IPS-NIHi7 (cell line): ENCODE results near the gene CTPS1.

Source experiments
- DNase-seq: peaks from one replicate; pipeline ENCODE4 v3.0.0; 2012; ENCODE audit warnings: mixed read lengths; ENCODE audit errors: extremely low spot score

CTPS1 gene

DNA sequence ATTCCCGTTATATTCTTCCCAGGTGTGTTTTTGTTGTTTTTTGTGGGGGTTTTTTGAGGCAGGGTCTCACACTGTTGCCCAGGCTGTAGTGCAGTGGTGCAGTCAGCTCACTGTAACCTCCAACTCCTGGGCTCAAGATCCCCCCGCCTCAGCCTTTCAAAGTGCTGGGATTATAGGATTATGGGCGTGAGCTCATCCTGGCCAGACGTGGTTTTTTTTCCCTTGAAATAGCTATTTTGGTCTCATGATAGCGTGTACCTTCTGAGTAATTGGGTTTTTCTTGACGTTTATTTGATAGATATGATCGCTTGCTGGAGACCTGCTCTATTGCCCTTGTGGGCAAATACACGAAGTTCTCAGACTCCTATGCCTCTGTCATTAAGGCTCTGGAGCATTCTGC, 17.6 kb downstream of the CTPS1 start:
- no peak for DNase-seq

GRCh38 chr1:40998668-40999067, 19.2 kb downstream of the CTPS1 start:
- DNase-seq, result no peak

GRCh38 chr1:41003127-41003639, 23.7 kb downstream of the CTPS1 start:
- DNase-seq, result no peak

DNA sequence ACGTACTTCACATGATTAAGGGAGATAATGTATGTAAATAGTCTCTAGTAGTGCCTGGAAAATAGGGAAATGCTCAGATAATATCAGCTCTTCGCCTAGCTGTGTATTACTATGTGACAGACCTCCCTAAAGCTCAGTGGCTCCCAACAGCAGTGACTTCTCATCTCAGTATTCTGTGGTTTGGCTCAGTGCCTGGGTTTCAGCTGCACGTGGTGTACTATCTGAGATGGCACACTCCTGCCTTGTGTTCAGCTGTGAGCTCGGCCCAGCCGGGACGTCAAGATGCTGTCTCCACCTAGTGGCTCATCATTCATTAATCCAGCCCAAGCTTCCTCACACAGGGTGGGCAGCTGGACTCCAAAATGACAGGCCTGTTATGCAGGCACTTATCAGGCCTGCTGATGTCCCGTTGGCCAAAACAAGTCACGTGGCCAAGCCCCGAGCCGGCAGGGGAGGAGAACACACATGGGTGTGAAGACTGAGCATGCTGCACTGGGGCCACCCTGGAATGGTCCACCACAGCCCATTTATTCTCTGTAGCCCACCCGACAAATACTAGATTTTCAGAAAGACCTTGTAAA, 24.2 kb downstream of the CTPS1 start:
- peak; percentile 54 for DNase-seq

DNA sequence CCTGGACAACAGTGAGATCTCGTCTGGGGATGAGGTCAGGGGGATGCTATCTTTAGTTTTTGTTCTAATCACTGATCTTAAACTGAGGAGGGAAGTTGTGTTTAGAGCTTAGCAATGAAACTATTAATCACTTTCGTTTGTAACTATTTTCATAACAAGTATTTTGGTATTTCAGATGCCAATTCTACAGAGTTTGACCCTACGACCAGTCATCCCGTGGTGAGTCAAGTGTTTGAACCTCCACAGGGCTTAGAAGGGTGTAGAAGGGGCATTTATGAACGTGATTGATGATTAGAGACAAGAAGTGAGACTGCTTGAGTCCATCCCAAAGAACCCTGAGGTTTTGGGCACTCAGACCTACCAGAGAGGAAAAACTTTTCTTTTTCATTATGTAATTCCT, 26.4 kb downstream of the CTPS1 start:
- DNase-seq, result no peak

DNA sequence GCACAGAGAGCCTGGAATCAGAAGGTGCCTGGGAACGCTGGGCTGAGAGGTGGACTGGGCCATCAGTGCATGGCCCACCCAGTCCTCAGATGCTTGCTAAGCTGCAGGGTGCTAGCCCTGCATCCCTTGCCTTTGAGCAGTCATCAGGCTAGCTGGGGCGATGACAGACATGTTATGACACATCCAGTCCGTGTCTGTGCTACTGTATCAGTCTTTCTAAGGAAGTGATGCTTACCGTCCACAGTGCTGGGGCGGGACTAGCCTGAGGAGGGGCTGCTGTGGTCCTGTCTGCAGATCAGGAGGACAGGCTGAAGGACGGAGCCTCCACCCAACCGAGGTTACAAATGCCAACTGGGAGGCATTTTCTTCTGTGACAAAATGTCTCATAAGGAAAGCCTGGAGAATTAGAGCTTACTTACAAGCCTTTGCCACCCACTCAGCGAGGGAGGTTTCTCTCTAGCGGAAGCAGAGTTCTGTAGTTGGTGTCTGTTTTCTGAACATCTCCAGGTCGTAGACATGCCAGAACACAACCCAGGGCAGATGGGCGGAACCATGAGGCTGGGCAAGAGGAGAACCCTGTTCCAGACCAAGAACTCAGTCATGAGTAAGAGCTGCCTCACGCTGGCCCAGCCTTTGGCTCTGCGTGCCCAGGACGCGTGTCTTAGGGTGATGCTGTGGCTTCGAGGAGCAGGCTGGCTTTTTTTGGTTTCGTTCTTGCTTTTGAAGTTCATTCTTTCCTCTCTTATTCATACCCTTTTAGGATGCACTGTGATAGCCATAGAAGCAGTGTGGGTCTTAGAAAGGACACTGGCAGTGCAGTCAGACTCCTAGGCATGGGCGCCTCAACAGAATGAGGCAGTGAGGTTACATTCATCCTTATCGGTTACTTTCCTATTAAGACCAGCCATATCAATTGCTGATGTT, 27.7 kb downstream of the CTPS1 start:
- DNase-seq, result no peak

- DNase-seq, result no peak
These were observed 30.0 kb downstream of the CTPS1 start for GRCh38 chr1:41009466-41009865.

GRCh38 chr1:41010345-41010744, 30.8 kb downstream of the CTPS1 start:
- no peak for DNase-seq

- no peak for DNase-seq
These were observed 33.5 kb downstream of the CTPS1 start for GRCh38 chr1:41013024-41013423.

GRCh38 chr1:41013796-41014195, 34.3 kb downstream of the CTPS1 start:
- DNase-seq, result no peak

GRCh38 chr1:41014871-41015270, 35.4 kb downstream of the CTPS1 start:
- DNase-seq, result no peak

DNA sequence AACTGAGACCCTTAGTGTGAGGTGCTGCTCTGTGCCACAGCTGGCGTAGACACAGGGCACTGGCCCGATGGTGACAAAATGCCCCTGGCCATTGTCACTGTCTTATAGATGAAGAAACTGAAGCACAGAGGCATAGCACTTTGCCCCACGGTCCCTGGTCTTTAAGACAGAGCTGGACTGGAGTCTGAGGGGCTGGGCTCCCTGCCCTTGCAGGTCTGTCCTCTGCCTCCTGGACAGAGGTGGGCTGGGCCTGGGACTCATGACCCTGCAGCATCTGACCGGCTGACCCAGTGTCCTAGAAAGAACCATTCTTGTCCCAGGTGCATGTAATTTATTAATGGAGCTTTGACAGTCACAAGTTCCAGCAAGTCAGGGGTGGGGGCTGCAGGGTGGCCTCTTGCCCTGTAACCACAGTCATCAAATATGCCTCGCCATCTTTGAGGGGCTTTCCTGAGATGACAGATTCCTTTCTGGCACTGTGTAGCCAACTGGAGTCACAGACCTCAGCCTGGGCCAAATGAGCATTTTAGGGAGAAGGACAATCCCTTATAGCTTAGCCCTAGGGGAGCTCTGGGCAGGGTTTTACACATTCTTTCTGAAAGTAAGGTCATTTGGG, 35.9 kb downstream of the CTPS1 start:
- DNase-seq, result no peak

- no peak for DNase-seq
These were observed 36.5 kb downstream of the CTPS1 start for GRCh38 chr1:41015897-41016470.

GRCh38 chr1:41017141-41018017, 37.9 kb downstream of the CTPS1 start:
- DNase-seq, result no peak

- no peak for DNase-seq
These were observed 38.5 kb downstream of the CTPS1 start for GRCh38 chr1:41018018-41018410.

DNA sequence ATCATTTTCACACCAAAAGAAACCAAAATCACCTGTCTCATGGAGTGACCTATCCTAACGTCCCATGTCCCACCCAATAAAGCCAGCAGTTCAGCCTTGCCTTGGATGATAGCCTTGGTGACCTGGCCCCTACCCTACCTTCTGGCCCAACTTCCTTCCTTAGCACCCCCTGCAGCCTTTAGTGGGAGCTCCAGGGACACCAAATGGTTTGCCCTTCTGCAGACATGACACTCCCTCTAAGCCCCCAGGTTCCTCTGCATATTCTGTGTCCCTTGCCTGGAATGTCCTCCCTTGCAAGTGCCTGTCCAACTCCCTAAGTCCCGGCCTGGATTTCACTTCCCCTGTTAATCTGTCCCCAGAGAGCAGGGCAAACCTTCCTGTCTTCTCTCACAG, 39.9 kb downstream of the CTPS1 start:
- no peak for DNase-seq

DNA sequence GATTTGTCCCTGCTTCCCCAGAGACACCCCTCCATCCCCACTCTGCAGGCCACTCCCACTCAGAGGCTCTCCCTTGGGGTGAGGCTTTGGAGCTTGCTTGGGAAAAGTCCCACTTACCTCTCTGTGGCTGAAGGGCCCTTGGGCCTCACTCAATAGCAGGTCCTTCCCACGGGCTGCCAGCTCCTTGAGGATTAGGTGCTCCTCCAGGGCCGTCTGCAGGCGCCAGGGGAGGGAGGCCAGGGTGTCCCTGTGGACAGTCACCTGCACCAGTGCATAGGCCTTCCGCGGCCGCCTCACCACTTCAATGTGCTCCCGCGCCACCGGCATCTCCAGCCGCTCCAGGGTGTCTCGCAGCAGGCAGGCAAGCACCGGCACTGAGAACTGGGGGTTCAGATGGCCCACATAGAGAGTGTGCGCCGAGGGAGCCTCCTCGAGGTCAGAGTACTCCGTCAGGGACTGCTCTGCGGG, 40.6 kb downstream of the CTPS1 start:
- DNase-seq, result no peak

DNA sequence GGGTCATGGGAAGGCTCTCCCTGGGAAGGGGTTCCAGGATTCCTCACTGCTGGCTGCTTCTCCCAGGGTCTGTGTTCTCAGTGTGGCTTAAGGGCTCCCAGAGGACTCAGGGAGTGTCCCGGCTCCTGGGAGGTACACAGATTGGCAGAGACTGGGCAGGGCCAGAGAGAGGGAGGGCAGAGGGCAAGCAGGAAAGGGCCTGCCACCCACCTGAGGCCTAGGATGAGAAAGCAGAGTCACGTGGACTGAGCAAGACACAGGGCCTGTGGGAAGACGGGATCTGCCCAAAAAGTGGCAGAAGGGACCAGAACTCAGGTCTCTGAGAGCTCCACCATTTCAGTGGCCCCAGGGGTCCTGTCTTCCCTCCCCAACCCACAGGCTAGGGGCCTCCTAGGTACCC, 41.2 kb downstream of the CTPS1 start:
- no peak for DNase-seq

- peak; percentile 65 for DNase-seq
These were observed 42.2 kb downstream of the CTPS1 start, which contains the start of gene SLFNL1 for GRCh38 chr1:41021526-41022308. Gene SLFNL1 (minus strand): TSS chr1:41021725. CDS start chr1:41020660, 1,065 bp downstream.

- DNase-seq, result no peak
These were observed 42.9 kb downstream of the CTPS1 start for GRCh38 chr1:41022424-41022823.
